Stimulated activated CD8-positive, alpha-beta memory T cell treated with anti-CD3 and anti-CD28 coated beads, Interleukin-15, amount 100 ng/mL, for 4 hours (primary cell): Measurements from ENCODE around the gene DAW1.

Experiments
- DNase-seq, 2 donors: peaks; one replicate each; pipeline ENCODE4 v3.0.0-alpha.2; 2020; ENCODE audit warnings: low read depth in 2 of 2

The DAW1 gene

GRCh38 chr2:227862227-227862740, 9.1 kb upstream of the DAW1 start:
- DNase-seq, result no peak

GRCh38 chr2:227862741-227863588, 8.5 kb upstream of the DAW1 start:
- DNase-seq, result no peak

GRCh38 chr2:227864161-227864756, 7.2 kb upstream of the DAW1 start:
- no peak for DNase-seq

DNA sequence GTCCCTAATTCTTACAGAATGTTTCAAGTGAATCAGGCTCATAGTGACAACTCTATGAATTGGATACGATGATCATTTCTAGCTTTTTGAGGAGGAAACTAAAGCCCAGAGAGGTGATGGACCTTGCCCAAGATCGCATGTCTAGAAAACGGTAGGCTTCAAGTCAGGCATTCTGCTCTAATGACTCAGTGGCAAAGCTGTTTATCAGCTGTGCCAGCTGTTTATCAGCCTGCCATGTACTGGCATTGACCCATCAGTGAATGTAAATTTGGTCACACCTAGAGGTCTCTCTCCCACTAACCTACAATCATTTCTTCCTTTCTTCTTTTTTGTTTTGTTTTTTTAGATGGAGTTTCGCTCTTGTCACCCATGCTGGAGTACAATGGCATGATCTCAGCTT, 6.1 kb upstream of the DAW1 start:
- DNase-seq, result no peak

- no peak for DNase-seq
Measured at GRCh38 chr2:227867386-227867785, 4.0 kb upstream of the DAW1 start.

DNA sequence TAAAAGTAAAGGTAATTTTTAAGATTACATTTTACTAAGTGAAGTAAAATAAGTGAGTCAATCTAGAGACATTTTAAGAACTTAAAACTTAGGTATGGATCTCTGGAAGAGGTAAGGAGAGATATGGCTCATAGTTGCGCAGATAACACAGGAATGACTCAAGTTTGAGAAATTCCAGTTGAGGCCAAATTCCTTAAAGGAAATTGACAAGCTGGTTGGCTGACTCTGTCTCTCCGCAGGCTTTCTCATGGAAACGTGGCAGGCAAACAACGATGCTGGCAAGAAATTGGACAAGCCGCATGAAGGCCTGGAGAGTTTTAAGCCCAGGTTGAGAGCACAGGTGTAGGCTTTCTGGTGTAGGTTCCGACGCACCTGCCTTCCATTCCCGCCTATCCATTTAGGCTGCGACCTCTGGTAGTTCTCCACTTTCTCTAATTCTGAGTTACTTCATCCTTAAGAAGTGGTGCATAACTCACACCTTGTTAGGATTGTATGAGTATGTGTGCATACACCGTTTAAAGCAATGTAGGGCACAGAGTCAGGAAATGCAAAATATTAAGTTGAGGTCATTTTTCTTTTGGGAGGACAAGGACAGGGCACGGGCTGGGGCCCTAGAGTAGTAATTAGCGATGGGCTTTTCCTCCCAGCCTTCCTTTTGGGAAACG, 589 bp upstream of the DAW1 start:
- no peak for DNase-seq

- DNase-seq, result no peak
Measured at GRCh38 chr2:227872676-227873075, 1.2 kb downstream of the DAW1 start.

GRCh38 chr2:227876300-227876801, 4.9 kb downstream of the DAW1 start:
- DNase-seq, result no peak

GRCh38 chr2:227877421-227878310, 6.2 kb downstream of the DAW1 start:
- DNase-seq, result no peak

DNA sequence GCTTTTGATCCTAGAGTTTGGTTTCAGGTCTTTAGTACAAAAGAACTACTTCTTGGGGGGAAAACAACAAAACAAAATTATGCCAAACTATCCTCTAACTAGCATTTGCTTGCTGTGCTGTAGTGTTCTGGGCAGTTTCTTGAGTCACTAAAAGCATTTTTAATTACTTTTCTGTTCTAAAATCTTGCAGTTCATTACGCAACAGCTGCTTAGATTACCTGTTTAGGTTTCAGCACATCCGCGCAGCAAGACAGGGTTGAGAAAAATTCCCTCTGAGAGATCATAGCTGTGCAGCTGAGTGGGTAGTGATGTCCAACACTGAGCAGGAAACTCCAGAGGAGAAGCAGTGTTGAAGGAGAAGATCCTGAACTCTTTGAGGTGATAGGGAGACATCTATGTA, 9.0 kb downstream of the DAW1 start:
- DNase-seq, result no peak

DNA sequence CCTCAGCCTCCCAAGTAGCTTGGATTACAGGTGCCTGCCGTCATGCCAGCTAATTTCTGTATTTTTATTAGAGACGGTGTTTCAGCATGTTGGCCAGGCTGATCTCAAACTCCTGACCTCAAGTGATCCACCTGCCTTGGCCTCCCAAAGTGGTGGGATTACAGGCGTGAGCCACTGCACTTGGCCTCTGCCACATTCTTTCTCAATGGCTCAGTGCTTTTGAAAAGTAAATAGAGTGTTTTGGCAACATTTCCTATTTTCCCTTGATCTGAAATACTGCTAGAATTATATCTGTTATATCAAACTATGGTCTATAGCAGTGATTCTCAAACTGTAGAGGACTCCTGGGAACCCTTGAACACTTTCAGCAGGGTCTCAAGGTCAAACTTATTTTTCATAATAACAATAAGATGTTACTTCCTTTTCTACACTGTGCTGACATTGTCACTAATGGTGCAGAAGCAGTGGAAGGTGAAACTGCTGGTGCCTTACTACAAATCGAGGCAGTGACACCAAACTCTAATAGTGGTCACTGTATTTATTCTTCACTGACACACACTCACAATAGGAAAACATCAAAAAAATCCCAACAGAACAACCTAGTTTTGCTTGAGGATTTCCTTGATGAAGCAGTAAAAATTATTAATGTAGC, 10.6 kb downstream of the DAW1 start:
- no peak for DNase-seq

- peak in 1 of 2 donors; percentile 6 for DNase-seq
Measured at GRCh38 chr2:227884511-227884947, 13.1 kb downstream of the DAW1 start.

GRCh38 chr2:227886149-227886548, 14.7 kb downstream of the DAW1 start:
- DNase-seq, result no peak

DNA sequence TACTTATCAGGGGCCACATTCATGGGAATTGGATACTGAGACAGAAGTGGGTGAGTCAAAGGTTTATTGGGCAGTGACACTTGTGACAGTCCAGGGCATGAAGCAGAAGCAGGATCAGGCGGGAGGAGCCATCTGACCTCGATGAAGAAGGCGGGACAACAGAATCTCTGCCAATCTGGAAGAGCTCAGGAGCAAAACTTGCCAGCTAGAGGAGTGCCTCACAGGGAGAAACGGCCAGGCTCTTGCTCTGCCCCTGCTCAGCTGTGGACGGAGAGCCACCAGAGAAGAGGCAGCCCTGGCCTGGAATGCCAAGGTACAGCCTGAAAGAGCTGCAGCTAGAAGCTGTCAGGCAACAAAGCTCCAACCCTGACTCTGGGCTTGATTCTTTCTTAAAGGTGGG, 16.9 kb downstream of the DAW1 start:
- no peak for DNase-seq

DNA sequence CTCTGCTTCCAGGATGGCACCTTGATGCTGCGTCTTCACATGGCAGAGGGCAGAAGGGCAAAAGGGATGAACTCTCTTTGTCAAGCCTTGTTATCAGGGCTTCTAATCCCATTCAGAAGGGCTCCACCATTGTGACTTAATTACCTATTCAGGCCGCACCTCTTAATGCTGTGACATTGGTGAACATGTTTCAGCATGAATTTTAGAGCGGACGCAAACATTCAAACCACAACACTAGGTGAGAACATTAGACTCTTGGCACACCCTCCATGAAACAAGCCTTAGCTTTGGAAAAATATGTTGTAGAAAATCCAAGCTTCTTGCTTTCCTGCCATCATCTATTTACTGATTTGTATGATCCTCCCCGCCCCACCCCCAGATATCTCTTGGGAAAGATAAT, 17.9 kb downstream of the DAW1 start:
- no peak for DNase-seq

- DNase-seq, result no peak
Measured at GRCh38 chr2:227890495-227891079, 19.2 kb downstream of the DAW1 start.

DNA sequence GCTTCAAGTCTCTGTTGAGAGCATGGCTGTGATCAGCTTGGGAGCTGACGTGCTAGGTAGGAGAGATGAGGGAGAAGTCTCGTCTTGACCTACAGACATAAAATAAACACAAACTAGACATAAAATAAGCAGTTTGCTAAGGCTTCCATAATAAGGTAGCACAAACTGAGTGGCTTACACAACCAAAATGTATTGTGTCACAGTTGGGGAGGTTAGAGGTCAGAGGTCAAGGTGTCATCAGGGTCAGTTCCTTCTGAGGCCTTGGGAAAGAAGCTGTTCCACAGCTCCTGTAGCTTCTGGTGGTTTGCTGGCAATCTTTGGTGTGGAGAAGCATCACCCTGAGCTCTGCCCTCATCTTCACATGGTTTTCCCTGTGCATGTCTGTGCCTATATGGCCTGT, 20.2 kb downstream of the DAW1 start:
- no peak for DNase-seq

- DNase-seq, result no peak
Measured at GRCh38 chr2:227903381-227903780, 31.9 kb downstream of the DAW1 start.

GRCh38 chr2:227906991-227907390, 35.6 kb downstream of the DAW1 start:
- DNase-seq, result no peak

DNA sequence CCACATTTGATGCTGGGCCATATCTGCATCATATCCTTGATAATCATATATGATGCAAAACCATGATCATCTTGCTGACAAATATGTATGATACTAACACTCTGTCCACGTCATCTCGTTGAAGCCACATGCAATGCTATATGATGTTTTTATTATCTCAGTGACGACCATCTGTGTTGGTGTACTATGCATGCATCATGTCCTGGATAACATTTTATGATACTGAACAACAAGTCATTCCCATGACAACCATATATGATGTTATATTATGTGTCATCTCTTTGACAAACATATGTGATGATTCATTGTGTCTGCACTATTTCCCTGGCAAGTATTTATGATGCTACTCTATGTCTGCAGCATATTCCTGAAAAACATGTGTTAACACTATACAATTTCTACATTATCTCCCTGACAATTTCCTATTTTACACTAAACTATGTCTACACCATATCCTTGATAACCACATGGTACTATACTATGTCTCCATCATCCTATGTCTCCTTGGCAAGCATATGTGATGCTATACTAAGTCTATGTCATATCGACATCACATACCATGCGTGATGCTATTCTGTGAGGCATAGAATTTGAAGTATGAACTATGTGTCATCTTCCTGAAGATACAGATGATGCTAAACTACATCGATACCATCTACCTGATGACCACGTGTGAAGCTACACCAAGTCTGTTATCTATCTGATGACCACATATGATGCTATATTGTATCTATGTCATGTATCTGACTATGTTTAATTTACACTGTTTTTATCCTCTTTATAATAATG, 37.0 kb downstream of the DAW1 start:
- DNase-seq, result no peak
